Ramos (cell line): ENCODE results near the gene KRT86.
"Not testable (repeated sequence)": the region's sequence is repeated elsewhere in the genome, so short reads cannot be mapped to it uniquely, and the experiment has no call there.

Experiments
- in situ Hi-C: fragments of 300-500 bp; cut with MboI; formaldehyde crosslinking; loops from one replicate; pipeline ENCODE4 v1.14.3; 2022; ENCODE audit warnings: low sequenced_read_pairs; ENCODE audit not compliant: unreplicated experiment

The KRT86 gene

DNA sequence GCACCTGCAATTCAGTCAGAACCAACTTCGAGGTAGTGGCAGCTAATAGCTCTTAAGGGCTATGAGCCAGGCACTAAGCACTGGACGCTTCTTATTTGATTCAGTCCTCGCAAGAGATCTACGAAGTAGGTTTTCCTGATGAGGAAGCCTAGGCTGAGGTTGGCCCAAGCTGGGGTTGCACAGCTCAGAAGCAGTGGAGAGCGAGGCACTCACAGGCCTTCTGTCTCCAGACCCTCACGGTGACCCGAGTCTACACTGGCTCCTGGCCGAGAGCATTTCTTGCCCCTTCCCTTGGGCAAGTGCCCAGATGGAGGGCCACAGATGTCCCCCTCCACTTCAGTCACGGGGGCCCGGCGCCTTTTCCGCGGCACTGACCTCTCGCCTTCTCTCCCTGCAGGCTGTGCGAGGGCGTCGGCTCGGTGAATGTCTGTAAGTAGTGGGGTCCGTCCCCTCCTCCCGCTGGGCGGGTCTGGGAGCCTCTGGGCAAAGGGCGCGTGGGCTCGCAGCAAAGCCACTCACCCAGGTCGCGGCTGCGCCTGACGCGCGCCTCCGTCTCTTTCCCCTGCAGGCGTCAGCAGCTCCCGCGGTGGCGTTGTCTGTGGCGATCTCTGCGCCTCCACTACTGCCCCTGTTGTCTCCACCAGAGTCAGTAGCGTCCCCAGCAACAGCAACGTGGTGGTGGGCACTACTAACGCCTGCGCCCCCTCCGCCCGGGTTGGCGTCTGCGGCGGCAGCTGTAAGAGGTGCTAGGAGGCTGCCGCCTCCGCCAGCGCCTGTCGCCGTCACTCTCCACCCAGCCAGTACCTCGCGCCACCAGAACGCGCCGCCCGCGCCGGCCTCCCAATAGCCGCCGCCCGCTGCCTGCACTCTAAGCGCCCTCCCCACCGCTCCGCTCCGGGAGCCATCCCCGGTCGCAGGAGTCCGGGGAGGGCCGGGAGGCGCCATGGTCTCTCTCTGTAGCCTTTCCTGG lies 33.7 kb downstream of the KRT86 start:
- in situ Hi-C loops: no loop called here

DNA sequence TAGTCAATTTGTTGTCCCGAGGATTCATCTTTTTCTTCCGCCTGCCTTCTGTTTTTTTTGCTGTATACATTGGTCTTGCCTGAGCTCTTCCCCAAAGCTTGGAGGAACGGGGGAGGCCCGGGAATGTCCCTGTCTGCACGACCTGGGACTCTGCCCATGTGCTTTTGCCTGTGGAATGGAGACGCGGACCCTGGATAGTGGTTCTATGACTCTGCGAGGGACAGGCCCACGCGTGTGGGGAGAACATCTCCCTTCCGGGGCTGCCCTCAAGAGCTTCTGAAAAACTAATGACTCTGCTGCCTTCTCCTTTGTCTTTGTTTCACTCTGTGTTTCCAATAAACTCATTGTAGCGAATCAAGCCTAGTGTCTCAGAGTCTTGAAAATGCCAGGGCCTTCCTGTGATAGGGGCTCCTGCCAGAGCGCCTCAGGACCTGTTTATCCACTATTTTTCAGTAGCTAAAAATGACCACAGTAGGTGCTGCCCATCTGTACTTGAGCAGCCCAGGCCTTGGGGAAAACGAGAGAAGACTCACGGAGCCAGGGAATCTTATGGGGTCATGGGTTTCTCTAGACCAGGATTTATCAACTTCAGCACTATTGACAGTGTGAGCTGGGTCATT lies 34.5 kb downstream of the KRT86 start:
- in situ Hi-C loops: no loop called here

DNA sequence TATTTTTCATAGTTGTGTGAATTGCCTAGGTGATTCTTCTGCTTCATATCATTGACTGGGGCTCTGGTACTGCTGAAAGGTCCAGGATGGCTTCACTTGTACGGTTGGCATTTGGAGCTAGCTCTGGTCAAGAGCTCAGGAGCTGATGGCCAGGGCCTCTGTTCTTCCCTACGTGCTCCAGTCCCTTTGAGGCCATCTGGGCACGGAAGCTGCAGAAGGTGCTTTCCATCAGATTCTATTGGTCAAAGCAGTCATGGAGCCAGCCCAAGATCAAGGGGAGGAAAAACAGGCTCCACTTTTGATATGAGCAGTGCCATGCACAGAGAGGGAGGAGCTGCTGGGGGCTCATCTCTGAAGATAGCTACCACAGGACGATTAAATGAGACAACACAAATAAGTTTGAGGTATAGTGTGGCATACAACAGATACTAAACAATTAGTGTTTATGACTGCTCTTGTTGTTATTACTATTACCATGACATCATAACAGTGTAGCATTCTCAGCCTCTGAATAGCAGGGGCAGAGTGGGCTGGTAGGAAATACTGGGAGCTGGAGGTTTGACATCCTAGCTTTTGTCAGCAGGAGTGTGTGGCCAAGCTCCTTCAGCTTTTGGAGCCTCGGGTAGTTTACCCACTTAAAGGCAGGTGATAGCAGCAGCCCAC lies 36.3 kb downstream of the KRT86 start:
- in situ Hi-C loops: no loop called here

DNA sequence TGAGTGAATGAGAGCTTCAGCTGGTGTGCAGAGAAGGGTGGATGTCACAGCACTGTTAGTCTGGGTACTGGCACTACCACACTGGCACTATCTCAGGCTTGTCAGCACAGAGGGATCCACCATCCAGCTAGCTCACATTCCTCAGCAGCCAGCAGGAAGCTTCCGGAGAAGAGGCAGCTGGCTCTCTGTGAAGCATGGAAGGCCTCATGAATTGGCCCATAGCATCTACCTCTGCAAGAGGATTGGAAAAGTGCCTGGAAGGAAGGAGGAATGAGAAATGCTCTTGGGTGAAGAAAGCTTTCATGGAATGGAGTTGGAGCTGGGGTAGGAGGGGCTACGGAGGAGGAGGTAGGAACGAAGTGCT lies 36.8 kb downstream of the KRT86 start:
- in situ Hi-C loops: no loop called here

DNA sequence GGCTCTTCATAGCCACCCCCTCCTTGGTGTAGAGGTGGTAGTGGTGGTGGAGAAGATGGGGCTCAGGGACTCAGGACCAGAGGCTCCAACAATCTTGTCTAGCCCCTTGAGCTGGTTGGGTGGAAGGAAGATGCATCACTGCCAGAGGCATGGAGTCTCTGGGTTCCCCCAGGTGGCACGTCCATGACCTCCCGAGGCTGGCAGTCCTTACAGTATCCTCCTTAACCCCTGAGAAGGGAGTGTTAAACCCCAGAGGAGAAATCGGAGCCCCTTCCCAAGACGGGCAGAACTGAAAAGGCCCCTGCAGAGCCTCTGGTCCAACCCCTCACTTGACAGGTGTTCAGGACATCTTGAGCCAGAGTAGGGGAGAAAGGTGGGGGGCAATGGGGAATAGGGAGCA lies 37.6 kb downstream of the KRT86 start:
- in situ Hi-C loops: no loop called here

DNA sequence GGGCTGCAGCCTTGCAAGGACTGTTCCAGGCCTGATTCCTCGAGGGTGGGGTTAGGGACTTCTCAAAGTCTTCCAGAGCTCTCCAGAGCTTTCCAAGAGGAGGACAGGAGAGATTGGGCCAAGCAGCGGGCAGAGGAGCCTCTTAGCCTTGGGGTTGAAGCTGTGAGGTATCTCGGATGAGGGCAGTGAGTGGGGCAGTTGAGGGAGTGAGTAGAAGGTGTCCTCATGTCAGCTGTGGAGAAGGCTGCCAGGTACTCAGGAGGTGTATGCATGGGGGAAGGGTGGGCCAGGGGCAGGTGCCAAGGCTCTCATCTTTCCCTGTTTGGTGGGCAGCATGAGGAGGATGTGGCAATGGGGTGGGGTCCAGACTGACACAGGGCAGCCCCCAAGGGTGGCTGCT lies 39.0 kb downstream of the KRT86 start:
- in situ Hi-C loops: no loop called here

DNA sequence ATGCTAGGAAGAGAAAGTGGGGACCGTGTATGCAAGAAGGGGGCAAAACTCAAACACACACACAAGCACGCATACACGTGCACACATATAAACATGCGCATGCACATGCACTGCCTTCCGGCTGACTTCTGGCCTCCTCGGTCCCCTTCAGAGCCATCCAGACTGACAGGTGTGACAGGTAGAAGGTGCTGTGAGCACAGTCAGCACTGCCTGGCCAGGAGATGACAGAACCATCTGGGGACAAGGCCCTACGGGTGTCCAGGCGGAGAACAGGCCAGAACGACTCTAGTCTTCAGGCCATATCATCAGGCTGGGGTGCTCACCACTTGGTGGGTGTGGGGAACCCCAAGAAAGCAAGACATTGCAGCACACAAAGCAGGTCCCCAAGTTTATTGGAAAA lies 39.5 kb downstream of the KRT86 start:
- in situ Hi-C loops: no loop called here

DNA sequence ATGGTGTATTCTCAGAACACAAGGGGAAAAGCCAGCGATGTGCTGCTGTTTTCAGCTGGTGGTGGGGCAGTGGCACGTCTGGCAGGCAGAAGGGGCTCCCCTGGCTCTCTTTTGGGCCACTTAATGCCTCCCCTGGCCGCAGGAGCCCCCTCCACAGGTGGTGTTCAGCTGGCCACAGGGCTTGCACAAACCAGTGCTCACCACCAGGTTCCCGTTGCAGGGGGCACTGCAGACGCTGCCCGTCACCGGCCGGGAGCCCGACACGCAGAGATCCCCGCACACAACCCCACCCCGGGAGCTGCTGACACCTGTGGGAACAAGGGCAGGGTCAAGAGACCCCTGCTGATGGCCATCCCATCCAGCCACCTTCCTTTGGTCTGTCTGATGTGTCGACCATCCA lies 40.1 kb downstream of the KRT86 start:
- in situ Hi-C loops: no loop called here

DNA sequence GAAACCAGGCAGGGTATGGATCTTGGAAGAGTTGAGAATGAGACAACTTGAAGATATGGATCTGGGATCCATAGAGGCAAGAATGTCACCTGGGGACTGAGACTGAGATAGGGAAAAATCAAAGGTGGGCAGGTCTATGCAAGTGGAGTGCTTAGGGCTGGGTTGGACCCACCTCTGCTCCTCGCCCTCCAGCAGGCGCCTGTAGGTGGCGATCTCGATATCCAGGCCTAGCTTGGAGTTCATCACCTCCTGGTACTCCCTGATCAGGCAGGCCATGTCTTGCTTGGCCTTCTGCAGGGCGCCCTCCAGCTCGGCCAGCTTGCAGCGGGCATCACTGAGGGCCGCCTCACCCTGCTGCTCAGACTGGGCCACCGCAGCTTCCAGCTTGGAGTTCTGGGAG lies 41.3 kb downstream of the KRT86 start:
- in situ Hi-C loops: not testable (repeated sequence)

DNA sequence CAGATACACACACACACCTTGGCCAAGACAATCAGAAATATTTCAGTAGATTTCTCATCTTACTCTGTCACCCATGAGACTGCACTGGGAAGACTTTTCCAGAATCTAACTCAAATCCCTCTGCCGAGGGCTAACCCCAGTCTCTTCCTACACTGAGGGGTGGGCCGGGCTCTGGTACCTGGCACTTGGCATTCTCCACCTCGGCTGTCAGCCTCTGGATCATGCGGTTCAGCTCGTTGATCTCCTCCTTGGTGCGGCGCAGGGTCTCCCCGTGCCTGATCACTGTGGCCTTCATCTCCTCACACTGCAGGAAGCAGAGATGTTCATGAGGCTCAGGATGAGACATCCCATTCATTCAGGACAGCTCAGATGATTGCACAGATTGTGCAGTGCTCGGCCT lies 41.8 kb downstream of the KRT86 start:
- in situ Hi-C loops: no loop called here

DNA sequence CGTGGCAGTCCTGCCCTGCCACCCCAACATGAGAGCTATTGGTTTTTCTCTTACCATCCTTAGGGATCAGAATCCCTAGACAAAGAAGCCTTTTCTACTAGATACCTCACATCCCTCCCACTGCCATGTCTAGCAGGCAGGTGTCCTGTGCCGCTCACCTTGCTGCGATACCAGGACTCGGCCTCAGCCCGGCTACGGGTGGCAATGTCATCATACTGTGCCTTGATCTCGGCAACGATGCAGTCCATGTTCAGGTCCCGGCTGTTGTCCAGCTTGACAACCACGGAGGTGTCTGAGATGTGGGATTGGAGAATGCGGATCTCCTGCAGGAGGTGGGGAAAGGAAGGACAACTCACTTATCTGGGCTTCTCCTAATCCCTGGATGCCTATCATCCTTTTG lies 42.3 kb downstream of the KRT86 start:
- in situ Hi-C loops: no loop called here

DNA sequence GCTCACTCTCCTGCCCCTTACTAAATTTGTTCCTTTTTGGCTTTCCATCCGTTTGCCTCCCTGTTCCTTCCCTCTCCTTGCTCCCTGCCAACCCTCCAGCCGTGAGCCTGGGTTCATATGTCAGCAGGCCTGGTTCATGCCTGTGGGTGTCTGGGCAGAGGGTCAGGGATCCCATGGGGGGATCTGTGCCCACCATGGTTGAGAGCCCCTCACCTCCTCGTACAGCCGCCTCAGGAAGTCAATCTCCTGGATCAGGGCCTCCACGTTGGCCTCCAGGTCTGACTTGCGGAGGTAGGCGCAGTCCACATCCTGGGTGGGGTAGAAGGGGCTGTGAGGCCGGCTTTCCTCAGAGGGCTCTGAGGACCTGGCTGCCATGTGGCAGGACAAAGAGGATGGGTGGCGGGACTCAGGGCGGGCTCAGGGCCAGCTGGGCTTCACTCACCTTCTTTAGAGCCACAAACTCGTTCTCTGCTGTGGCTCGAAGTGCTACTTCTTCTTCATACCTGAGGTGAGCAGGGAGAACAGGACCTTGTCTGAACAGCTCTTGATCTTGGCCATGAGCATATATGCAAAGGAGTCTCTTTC lies 43.1 kb downstream of the KRT86 start:
- in situ Hi-C loops: no loop called here

DNA sequence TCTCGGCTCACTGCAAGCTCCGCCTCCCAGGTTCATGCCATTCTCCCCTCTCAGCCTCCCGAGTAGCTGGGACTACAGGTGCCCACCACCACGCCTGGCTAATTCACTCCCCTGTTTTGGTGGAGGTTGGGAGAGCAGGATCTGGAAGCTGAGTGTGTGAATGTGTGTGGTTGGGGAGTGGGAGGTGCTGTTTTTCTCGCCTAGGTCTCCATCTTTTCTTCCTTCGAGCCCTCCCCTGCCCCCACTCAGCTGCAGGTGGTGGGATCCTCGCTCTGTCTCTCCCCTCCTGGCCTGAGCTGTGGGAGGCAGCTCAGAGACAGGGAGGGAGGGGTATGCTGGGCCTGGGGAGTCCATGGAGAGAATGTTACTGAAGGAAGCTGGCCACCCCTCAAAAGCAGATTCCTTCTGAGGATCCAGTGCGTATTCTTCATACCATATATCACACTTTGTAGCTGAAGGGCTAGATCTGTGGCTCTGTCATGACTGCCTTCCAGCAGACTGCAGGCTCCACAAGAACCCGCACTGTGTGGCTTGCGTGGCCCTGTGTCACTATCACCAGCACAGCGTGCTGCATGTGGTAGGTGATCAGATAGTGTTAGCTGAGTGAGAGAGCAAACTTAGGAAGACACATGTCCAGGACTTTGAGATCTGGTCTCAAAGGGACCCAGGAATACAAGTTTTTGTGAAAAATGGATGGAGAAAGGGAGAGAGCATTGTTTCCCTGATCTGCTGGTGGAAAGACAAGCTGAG lies 44.0 kb downstream of the KRT86 start:
- in situ Hi-C loops: no loop called here

DNA sequence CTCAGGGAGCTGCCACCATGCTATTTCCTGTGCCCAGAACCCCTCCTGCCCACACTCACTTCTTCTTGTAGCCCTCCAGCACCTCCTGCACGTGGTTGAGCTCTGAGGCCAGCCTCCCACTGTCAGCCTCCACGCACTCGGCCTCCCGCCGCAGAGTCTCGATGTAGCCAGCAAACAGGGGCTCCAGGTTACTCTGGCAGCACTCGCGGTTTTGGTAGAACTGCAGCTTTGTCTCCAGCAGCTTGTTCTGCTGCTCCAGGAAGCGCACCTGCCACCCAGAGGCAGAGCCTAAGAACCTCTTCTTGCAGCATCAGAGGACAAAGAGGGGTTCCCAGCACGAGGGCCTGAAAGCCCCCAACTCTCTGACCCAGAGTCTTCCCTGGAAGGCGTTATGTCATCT lies 44.7 kb downstream of the KRT86 start:
- in situ Hi-C loops: no loop called here

DNA sequence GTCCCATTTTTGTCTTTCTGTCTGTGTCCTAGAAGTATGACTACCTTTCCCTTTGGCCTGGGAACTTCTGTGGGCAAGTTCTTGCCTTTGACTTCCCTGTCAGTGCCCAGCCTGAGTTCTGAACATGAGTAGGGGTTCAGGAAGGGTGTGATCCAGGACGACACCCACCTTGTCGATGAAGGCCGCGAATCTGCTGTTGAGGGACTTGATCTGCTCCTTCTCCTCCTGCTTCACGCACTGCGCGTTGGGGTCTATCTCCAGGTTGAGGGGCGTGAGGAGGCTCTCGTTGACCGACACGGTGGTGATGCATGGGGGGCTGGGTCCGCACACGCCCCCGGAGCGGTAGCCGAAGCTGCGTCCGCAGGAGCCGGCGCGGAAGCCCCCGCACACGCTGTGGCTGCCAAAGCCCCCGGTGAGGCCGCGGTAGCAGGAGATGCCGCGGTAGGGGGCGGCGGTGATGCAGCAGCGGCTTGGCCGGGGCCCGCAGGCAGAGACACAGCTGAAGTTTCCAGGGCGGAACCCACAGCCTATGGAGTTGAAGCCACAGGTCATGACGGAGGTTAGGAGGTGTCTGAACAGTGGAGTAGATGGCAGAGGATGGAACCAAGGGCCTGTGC lies 46.4 kb downstream of the KRT86 start, which contains the start of gene KRT83:
KRT83 (minus strand) TSS at position 615 of the 617 bp plus-strand sequence; CDS start at position 552, 63 bp downstream.
- in situ Hi-C loops: no loop called here

DNA sequence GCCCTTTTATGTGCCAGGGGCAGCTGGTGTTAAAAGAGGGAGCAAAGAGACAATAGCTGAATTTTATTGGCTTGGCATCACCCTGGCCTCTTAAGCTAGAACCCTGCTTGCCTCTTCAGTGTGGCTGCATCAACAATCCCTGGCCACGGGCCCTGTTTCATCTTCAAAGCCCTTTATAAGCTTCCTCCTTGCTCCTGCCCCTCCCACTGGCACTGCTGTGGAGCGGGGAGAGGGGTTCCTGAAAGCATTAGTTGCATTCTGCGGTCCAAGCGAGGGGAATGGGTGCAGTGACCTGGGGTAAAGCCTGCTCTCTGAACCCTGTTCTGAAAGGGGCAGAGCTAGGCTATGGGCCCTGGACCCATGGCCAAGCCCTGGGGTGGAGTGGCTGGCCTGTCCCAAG lies 47.0 kb downstream of the KRT86 start:
- in situ Hi-C loops: no loop called here

DNA sequence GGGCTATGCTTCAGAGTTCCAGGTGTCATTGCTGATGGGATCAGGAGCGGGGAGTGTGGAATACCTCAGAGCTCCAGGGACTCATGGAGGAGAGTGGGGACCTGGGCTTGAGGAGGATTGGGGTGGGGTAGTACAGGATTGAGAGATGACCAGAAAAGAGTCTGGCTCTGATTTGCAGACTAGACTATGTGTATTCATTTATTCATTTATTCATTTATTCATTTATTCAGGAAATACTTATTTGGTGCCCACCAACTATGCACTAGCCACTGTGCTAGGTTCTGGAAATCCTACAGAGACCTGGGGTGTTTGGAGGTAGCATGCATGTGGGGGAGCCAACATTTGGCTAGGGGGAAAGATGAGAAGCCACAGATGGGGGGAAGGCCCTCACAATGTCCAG lies 47.6 kb downstream of the KRT86 start:
- in situ Hi-C loops: no loop called here

DNA sequence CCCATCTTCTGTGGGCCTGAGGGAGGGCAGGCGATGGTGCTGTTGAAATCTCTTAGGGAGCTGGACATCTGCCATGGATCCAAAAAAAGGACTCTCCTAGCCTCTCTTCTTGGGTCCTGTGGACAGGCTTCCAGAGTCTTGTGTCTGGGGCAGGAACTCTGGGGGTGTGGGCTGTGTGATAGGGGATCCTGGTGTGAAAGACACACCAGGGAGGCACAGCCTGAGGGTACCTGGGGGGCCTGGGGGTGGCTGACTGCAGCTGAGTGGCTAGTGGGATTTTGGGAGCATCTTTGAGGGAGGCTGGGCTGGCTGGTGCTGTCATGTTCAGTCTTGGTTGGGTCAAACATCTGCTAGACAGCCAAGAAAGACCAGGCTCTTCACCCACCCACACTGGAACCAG lies 48.6 kb downstream of the KRT86 start:
- in situ Hi-C loops: no loop called here

DNA sequence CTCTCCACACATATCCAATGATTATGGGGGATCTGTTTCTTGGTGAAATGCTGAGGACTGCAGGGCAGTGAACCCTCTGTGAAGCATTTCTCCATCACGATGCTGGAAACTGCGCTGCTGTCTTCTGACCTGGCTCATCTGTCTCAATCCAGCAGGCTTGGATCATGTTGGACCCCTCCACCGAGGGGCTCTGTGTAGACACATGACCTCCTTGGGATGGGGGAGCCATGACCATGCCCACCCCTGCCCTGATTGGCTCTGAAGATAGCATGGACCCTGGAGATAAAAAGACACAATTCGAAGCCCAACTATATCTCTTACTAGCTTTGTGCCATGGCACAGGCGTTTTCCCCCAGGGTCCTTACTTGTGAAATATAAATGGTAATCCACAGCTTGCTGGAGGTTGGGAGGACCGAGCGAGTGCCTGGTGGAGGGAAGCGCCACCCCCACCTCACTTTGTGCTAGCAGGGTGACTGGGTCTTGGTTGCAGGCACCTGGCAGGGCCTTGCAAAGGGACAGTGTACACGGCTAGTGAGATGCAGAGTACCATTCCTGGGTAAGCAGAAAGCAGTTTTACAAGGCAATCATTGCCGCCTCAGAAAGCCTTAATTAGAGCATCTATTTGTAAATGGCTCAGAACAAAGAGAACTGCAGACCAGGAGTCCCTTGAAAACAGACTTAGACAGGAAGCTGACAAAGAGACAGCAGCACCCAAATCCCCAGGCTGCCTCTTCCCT lies 49.1 kb downstream of the KRT86 start:
- in situ Hi-C loops: no loop called here
